Panc1 (cell line): Measurements from ENCODE around the gene PER3. TPM values are rescaled to one million over a fixed set of nuclear protein-coding genes. Genes with fewer than 3 reads are reported as not detected.

Experiments
- ATAC-seq: fragments of 200-7000 bp; cut with Tn5 transposase; 2 replicates; pipeline ENCODE4 v1.9.1; 2020; ENCODE audit warnings: mild to moderate bottlenecking, moderate library complexity
- BruUV-seq: library from RNA; stranded (reverse); fragments of 400-500 nt; replicated peaks from 2 replicates; lab custom pipeline; 2021; lab: Mats Ljungman, UMichigan
- CTCF ChIA-PET: fragments of 300-600 bp; sonication (Branson Sonifier 250); formaldehyde crosslinking; loops from one replicate; lab custom pipeline; 2022; ENCODE audit warnings: antibody characterized with exemption; lab: Charles Lee
- POLR2A ChIA-PET: fragments of 300-600 bp; sonication (Branson Sonifier 250); formaldehyde crosslinking; loops from one replicate; lab custom pipeline; 2022; ENCODE audit warnings: antibody characterized with exemption; lab: Charles Lee
- DNase-seq: peaks from one replicate; pipeline ENCODE4 v3.0.0-alpha.2; 2010; ENCODE audit warnings: low read depth, low spot score
- H3K27ac ChIP-seq: 2 replicates; pipeline ENCODE4 v1.5.1; 2011; ENCODE audit warnings: mild to moderate bottlenecking, low read length, inconsistent platforms
- H3K27me3 ChIP-seq: fragments of 200-500 bp; sonication (Bioruptor generic); 2 replicates; pipeline ENCODE4 v1.6.0; 2014; ENCODE audit warnings: low read length, inconsistent platforms; ENCODE audit not compliant: control insufficient read depth, insufficient read depth
- H3K36me3 ChIP-seq: fragments of 200-500 bp; sonication (Bioruptor generic); 2 replicates; pipeline ENCODE4 v1.5.1; 2014; ENCODE audit warnings: inconsistent platforms, mild to moderate bottlenecking, low read length, moderate library complexity; ENCODE audit not compliant: control insufficient read depth, insufficient read depth
- H3K4me1 ChIP-seq: 2 replicates; pipeline ENCODE4 v1.5.1; 2011; ENCODE audit warnings: inconsistent platforms, mild to moderate bottlenecking, low read length, moderate library complexity; ENCODE audit not compliant: control insufficient read depth, insufficient read depth
- H3K4me3 ChIP-seq, 2 experiments: 2 replicates each; pipeline ENCODE4 v1.5.1; 2011 to 2012; ENCODE audit warnings: low read depth in 2 of 2, low read length in 2 of 2, mild to moderate bottlenecking in 2 of 2, inconsistent platforms in 1 of 2, moderate library complexity in 1 of 2
- H3K9me3 ChIP-seq: fragments of 200-500 bp; sonication (Bioruptor generic); 2 replicates; pipeline ENCODE4 v1.5.1; 2014; ENCODE audit warnings: low read depth, mild to moderate bottlenecking, inconsistent platforms, low read length, moderate library complexity; ENCODE audit not compliant: control insufficient read depth, insufficient read depth
- POLR2AphosphoS5 ChIP-seq: IDR thresholded peaks from 2 replicates; pipeline ENCODE4 v1.6.1; 2012; ENCODE audit warnings: mild to moderate bottlenecking, low read depth, low read length, moderate library complexity
- SIN3A ChIP-seq: IDR thresholded peaks from 2 replicates; pipeline ENCODE4 v1.6.1; 2012; ENCODE audit warnings: low read depth, mild to moderate bottlenecking, low read length, moderate library complexity, borderline replicate concordance; ENCODE audit not compliant: insufficient read depth
- TCF7L2 ChIP-seq: IDR thresholded peaks from 2 replicates; pipeline ENCODE4 v1.6.1; 2011; ENCODE audit warnings: mild to moderate bottlenecking, low read depth, low read length, inconsistent platforms
- in situ Hi-C: cut with HindIII; loops from 2 replicates; pipeline ENCODE4 v1.10.0; 2016; ENCODE audit warnings: low sequenced_read_pairs, low pct_unique_long_range_greater_than_20kb
- intact Hi-C: fragments of 100-400 bp; cut with micrococcal nuclease; formaldehyde crosslinking; loops from one replicate; pipeline ENCODE4 v1.10.0; 2022; ENCODE audit not compliant: unreplicated experiment
- total RNA-seq: library from RNA; stranded (reverse); gene quantifications from one replicate; pipeline ENCODE4 v1.2.1, GENCODE V29; 2021; ENCODE audit not compliant: unreplicated experiment
- TF ChIP-seq, protein P1 (sequence below): fragments of 450-650 bp; IDR thresholded peaks from 2 replicates; pipeline ENCODE4 v1.5.1; 2017; ENCODE audit warnings: mild to moderate bottlenecking
- TF ChIP-seq, protein P2 (sequence below), 2 experiments: IDR thresholded peaks; 2 replicates each; pipeline ENCODE4 v1.6.1; 2011 to 2012; ENCODE audit warnings: low read depth in 2 of 2, control low read depth in 1 of 2, low read length in 1 of 2, mild to moderate bottlenecking in 1 of 2, moderate library complexity in 1 of 2; ENCODE audit not compliant: insufficient read depth in 1 of 2

PER3 gene
- total RNA-seq, 1 experiment from 2014 or later = 17.0 TPM

DNA sequence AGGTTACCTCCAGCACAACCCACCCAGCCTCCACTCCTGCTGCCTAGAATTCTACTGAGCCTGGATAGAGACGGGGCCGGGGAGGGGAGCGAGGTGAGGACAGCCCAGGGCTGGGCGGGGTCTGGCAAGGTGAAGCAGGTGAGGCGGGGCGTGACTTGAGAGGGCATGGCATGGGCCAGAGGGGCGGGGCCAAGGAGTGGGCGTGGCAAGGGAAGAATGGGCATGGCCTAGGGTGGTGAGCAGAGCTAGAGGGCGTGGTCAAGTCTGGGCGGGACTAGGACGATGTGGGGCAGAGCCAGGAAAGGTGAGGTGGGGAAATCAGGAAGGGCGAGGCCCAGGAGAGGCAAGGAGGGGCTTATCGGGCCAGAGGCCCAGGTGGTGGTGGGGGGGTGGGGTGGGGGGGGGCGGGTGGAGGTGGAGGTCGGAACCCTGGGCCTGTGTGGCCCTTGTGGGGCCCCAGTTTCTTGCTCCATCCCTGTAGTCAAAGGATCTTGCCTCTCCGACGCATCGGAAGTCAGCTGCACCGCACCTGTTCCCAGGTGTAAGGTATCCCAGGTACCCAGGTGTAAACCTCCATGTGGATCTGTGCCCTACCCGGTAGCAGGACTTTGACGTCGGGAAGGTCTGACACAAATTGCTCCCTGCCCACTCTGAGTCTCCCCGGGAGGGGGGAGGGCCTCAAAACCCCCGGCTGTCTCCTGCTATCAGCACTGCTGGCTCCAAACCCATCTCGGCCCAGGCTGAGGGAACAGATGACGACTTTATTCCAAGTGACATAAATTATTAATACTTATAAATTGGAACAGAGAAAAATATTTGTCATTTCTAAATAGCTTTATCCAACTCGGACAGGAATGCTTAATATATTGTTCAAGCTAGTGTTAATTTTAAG, 101.7 kb downstream of the PER3 start:
- DNase-seq = no peak
- TF ChIP-seq, protein P1, sequence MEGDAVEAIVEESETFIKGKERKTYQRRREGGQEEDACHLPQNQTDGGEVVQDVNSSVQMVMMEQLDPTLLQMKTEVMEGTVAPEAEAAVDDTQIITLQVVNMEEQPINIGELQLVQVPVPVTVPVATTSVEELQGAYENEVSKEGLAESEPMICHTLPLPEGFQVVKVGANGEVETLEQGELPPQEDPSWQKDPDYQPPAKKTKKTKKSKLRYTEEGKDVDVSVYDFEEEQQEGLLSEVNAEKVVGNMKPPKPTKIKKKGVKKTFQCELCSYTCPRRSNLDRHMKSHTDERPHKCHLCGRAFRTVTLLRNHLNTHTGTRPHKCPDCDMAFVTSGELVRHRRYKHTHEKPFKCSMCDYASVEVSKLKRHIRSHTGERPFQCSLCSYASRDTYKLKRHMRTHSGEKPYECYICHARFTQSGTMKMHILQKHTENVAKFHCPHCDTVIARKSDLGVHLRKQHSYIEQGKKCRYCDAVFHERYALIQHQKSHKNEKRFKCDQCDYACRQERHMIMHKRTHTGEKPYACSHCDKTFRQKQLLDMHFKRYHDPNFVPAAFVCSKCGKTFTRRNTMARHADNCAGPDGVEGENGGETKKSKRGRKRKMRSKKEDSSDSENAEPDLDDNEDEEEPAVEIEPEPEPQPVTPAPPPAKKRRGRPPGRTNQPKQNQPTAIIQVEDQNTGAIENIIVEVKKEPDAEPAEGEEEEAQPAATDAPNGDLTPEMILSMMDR = no peak
- TF ChIP-seq SIN3A = no peak
- TF ChIP-seq, protein P2, sequence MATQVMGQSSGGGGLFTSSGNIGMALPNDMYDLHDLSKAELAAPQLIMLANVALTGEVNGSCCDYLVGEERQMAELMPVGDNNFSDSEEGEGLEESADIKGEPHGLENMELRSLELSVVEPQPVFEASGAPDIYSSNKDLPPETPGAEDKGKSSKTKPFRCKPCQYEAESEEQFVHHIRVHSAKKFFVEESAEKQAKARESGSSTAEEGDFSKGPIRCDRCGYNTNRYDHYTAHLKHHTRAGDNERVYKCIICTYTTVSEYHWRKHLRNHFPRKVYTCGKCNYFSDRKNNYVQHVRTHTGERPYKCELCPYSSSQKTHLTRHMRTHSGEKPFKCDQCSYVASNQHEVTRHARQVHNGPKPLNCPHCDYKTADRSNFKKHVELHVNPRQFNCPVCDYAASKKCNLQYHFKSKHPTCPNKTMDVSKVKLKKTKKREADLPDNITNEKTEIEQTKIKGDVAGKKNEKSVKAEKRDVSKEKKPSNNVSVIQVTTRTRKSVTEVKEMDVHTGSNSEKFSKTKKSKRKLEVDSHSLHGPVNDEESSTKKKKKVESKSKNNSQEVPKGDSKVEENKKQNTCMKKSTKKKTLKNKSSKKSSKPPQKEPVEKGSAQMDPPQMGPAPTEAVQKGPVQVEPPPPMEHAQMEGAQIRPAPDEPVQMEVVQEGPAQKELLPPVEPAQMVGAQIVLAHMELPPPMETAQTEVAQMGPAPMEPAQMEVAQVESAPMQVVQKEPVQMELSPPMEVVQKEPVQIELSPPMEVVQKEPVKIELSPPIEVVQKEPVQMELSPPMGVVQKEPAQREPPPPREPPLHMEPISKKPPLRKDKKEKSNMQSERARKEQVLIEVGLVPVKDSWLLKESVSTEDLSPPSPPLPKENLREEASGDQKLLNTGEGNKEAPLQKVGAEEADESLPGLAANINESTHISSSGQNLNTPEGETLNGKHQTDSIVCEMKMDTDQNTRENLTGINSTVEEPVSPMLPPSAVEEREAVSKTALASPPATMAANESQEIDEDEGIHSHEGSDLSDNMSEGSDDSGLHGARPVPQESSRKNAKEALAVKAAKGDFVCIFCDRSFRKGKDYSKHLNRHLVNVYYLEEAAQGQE (IDR thresholded peaks at IDR 0.05; ENCODE audit: insufficient read depth in 1 of 2, low read depth in 2 of 2, low read length in 1 of 2) = no peak
- no peak for TF ChIP-seq TCF7L2
- TF ChIP-seq POLR2AphosphoS5 = no peak
- H3K36me3 ChIP-seq = no peaks in the 10 kb centered on the region
- H3K4me1 ChIP-seq = no peaks in the 10 kb centered on the region
- in situ Hi-C loops = no loop called here
- H3K4me3 ChIP-seq = no peak overlapping the region
- no peaks in the 10 kb centered on the region for H3K9me3 ChIP-seq
- BruUV-seq = no TSS peak
- no peaks in the 10 kb centered on the region for H3K27me3 ChIP-seq
- CTCF ChIA-PET = no interaction called here
- peak; percentile 67 for ATAC-seq
- intact Hi-C loops = no loop called here
- POLR2A ChIA-PET = no interaction called here
- H3K27ac ChIP-seq = no peak overlapping the region

DNA sequence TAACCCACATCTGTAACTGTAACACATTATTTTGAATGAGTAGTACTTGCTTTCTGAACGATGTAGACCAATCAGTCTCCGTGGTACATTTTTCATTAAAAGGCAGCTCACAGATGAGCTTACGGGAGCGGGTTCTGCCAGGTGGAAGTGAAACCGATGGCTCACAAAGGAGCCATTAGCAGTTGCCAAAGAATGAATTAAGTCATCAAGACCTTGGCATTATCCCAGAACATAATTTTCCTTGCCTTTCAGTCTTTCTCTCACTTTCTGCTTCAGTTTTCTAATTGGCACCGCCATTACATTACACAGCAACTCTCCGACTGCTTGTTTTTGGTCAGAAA, 102.3 kb downstream of the PER3 start:
- POLR2A ChIA-PET = no interaction called here
- intact Hi-C loops = no loop called here
- Histone ChIP-seq H3K9me3 (no peaks in the 10 kb centered on the region), H3K36me3 (no peaks in the 10 kb centered on the region), H3K27me3 (no peaks in the 10 kb centered on the region), H3K4me1 (no peaks in the 10 kb centered on the region), H3K4me3 (no peak overlapping the region), H3K27ac (no peak overlapping the region)
- in situ Hi-C loops = no loop called here
- BruUV-seq = no TSS peak
- DNase-seq = no peak
- CTCF ChIA-PET = no interaction called here
- no peak for ATAC-seq
- TF ChIP-seq SIN3A = no peak
- TF ChIP-seq, protein P1 = no peak
- TF ChIP-seq POLR2AphosphoS5 = no peak
- no peak for TF ChIP-seq TCF7L2
- TF ChIP-seq, protein P2 (IDR thresholded peaks at IDR 0.05; ENCODE audit: insufficient read depth in 1 of 2, low read depth in 2 of 2, low read length in 1 of 2) = no peak
